CD14-positive monocyte (primary cell): Measurements from ENCODE around the gene KLF3. TPM values are rescaled to one million over a fixed set of nuclear protein-coding genes. Genes with fewer than 3 reads are reported as not detected.

Experiments used
- DNase-seq, 3 donors: peaks; one replicate each; pipeline ENCODE4 v3.0.0-alpha.2; 2011 to 2022
- H2AFZ ChIP-seq: 2 replicates; pipeline ENCODE4 v1.6.0; 2012; ENCODE audit warnings: mild to moderate bottlenecking, low read depth, low read length, inconsistent platforms; ENCODE audit not compliant: insufficient read depth, poor library complexity, severe bottlenecking
- H3K27ac ChIP-seq, 2 donors: 1 replicate in 1 of 2; 2 replicates in 1 of 2; pipeline ENCODE4 v1.5.1; 2012 to 2013; ENCODE audit warnings: low read length in 2 of 2, control low read depth in 1 of 2, inconsistent platforms in 1 of 2, low read depth in 1 of 2, mild to moderate bottlenecking in 1 of 2
- H3K27me3 ChIP-seq, 2 donors: one replicate each; pipeline versions ENCODE4 v1.6.0 to v1.6.1; 2011 to 2013; ENCODE audit warnings: low read length in 2 of 2; ENCODE audit not compliant: control insufficient read depth in 2 of 2, insufficient read depth in 2 of 2
- H3K36me3 ChIP-seq, 2 donors: replicated peaks in 1 of 2; 1 replicate in 1 of 2; 2 replicates in 1 of 2; pipeline versions ENCODE4 v1.5.1 to v1.6.1; 2012 to 2013; ENCODE audit warnings: low read length in 2 of 2, control low read depth in 1 of 2, inconsistent platforms in 1 of 2, mild to moderate bottlenecking in 1 of 2; ENCODE audit not compliant: insufficient read depth in 2 of 2, control insufficient read depth in 1 of 2
- H3K4me1 ChIP-seq, 2 donors: 1 replicate in 1 of 2; 2 replicates in 1 of 2; pipeline versions ENCODE4 v1.5.1 to v1.6.1; 2012 to 2013; ENCODE audit warnings: low read length in 2 of 2, control low read depth in 1 of 2, inconsistent platforms in 1 of 2, mild to moderate bottlenecking in 1 of 2, moderate library complexity in 1 of 2; ENCODE audit not compliant: insufficient read depth in 2 of 2, control insufficient read depth in 1 of 2
- H3K4me2 ChIP-seq: replicated peaks from 2 replicates; pipeline ENCODE3; 2012; ENCODE audit warnings: low read length, moderate library complexity, mild to moderate bottlenecking; ENCODE audit not compliant: poor library complexity, severe bottlenecking; ENCODE audit errors: extremely low read depth
- H3K4me3 ChIP-seq, 3 experiments: fragments of 200-600 bp in 1 of 3; sonication (generic) in 1 of 3; replicated peaks in 1 of 3; 1 replicate in 2 of 3; 2 replicates in 1 of 3; pipeline ENCODE4 v1.5.1; 2011 to 2013; ENCODE audit warnings: low read length in 3 of 3, mild to moderate bottlenecking in 3 of 3, control low read depth in 2 of 3, low read depth in 2 of 3, inconsistent platforms in 1 of 3, moderate library complexity in 1 of 3
- H3K79me2 ChIP-seq: 2 replicates; pipeline ENCODE4 v1.6.0; 2012; ENCODE audit warnings: mild to moderate bottlenecking, control low read depth, inconsistent platforms, low read length, moderate library complexity; ENCODE audit not compliant: insufficient read depth
- H3K9ac ChIP-seq: 2 replicates; pipeline ENCODE4 v1.6.0; 2017; ENCODE audit warnings: low read length, mild to moderate bottlenecking; ENCODE audit not compliant: insufficient read depth, poor library complexity, severe bottlenecking
- H3K9me3 ChIP-seq, 2 donors: replicated peaks in 1 of 2; 1 replicate in 1 of 2; 2 replicates in 1 of 2; pipeline versions ENCODE4 v1.5.1 to v1.6.1; 2012 to 2013; ENCODE audit warnings: low read length in 2 of 2, control low read depth in 1 of 2; ENCODE audit not compliant: control insufficient read depth in 1 of 2, insufficient read depth in 1 of 2
- H4K20me1 ChIP-seq: 2 replicates; pipeline ENCODE4 v1.6.0; 2012; ENCODE audit warnings: mild to moderate bottlenecking, low read length, control low read depth, moderate library complexity; ENCODE audit not compliant: insufficient read depth
- H3K27ac Mint-ChIP-seq, 7 donors: one replicate each; pipeline ENCODE4 v1.8.0; 2020; ENCODE audit warnings: mild to moderate bottlenecking in 7 of 7, mixed read lengths in 7 of 7, moderate library complexity in 6 of 7, inconsistent platforms in 2 of 7
- H3K27me3 Mint-ChIP-seq, 3 donors: one replicate each; pipeline ENCODE4 v1.8.0; 2021 to 2022; ENCODE audit warnings: low read depth in 3 of 3, mild to moderate bottlenecking in 3 of 3, mixed read lengths in 3 of 3, moderate library complexity in 3 of 3, inconsistent platforms in 1 of 3
- H3K36me3 Mint-ChIP-seq, 2 donors: one replicate each; pipeline ENCODE4 v1.8.0; 2020; ENCODE audit warnings: mixed read lengths in 2 of 2, inconsistent platforms in 1 of 2, mild to moderate bottlenecking in 1 of 2
- H3K4me1 Mint-ChIP-seq: one replicate; pipeline ENCODE4 v1.8.0; 2020; ENCODE audit warnings: mild to moderate bottlenecking, mixed read lengths
- H3K4me3 Mint-ChIP-seq, 2 donors: one replicate each; pipeline ENCODE4 v1.8.0; 2020; ENCODE audit warnings: mild to moderate bottlenecking in 2 of 2, mixed read lengths in 2 of 2, moderate library complexity in 1 of 2
- H3K9me3 Mint-ChIP-seq, 7 donors: one replicate each; pipeline ENCODE4 v1.8.0; 2020 to 2022; ENCODE audit warnings: mixed read lengths in 7 of 7, mild to moderate bottlenecking in 6 of 7, moderate library complexity in 6 of 7, inconsistent platforms in 2 of 7
- CTCF ChIP-seq: fragments of 200-600 bp; IDR thresholded peaks from one replicate; pipeline ENCODE4 v1.8.0; 2022; ENCODE audit warnings: antibody characterized with exemption, mild to moderate bottlenecking
- WGBS: methylation state at CpG from one replicate; pipeline ENCODE4 v1.1.5; 2013; ENCODE audit warnings: missing lambda C conversion rate; ENCODE audit not compliant: insufficient coverage; 5-methylcytosine and 5-hydroxymethylcytosine counted together
- intact Hi-C, 2 donors: fragments of 100-400 bp; cut with micrococcal nuclease; formaldehyde crosslinking; loops; one replicate each; pipeline versions ENCODE4 v1.15.0 to v1.15.1; 2023
- polyA plus RNA-seq, 3 donors: library from polyadenylated mRNA; depleted of rRNA in 1 of 3; unstranded in 2 of 3; stranded (reverse) in 1 of 3; fragments of 300-500 nt in 2 of 3; fragments of >200 nt in 1 of 3; fragmentation: Illumina TruSeq in 2 of 3; gene quantifications; 1 replicate in 2 of 3; 2 replicates in 1 of 3; pipeline ENCODE4 v1.2.3, GENCODE V29; 2012 to 2021

The KLF3 gene
- polyA plus RNA-seq, 3 donors = 46.3 to 95.7 (median 53.9) TPM

GRCh38 chr4:38745881-38746280 is 81.9 kb downstream of the KLF3 start:
- intact Hi-C loops = no loop called here
- Mint-ChIP-seq H3K27ac (no peak overlapping the region), H3K36me3 (peaks cover 15 to 24% of the 10 kb centered on the region in 2 donors), H3K9me3 (peaks cover 10 to 36% (median 23%) of the 10 kb centered on the region in 7 donors), H3K27me3 (peaks cover 0 to 3% (median 1%) of the 10 kb centered on the region in 3 donors), H3K4me1 (peaks cover 32% of the 10 kb centered on the region), H3K4me3 (no peak overlapping the region)
- TF ChIP-seq CTCF = no peak
- no peak overlapping the region for H2AFZ ChIP-seq
- no peaks in the 10 kb centered on the region for H4K20me1 ChIP-seq
- peaks cover 27% of the 10 kb centered on the region in 2 donors for H3K9me3 ChIP-seq
- no peak for DNase-seq
- H3K4me1 ChIP-seq = peaks cover 17 to 29% of the 10 kb centered on the region in 2 donors
- no peak overlapping the region for H3K4me2 ChIP-seq
- no peak overlapping the region for H3K9ac ChIP-seq
- H3K27me3 ChIP-seq = no peaks in the 10 kb centered on the region
- H3K36me3 ChIP-seq = peaks cover 0 to 10% of the 10 kb centered on the region in 2 donors
- no peaks in the 10 kb centered on the region for H3K79me2 ChIP-seq
- H3K27ac ChIP-seq = no peak overlapping the region
- 94% methylated on average over 2 of the region's 5 CpGs for WGBS
- H3K4me3 ChIP-seq = no peak overlapping the region

- no peaks in the 10 kb centered on the region for H3K27me3 ChIP-seq
- Mint-ChIP-seq H3K4me1 (peaks cover 26% of the 10 kb centered on the region), H3K27ac (no peak overlapping the region), H3K36me3 (peaks cover 15 to 24% of the 10 kb centered on the region in 2 donors), H3K4me3 (no peak overlapping the region), H3K9me3 (peaks cover 10 to 33% (median 23%) of the 10 kb centered on the region in 7 donors), H3K27me3 (peaks cover 0 to 1% (median 0%) of the 10 kb centered on the region in 3 donors)
- H3K4me1 ChIP-seq = peaks cover 34 to 45% of the 10 kb centered on the region in 2 donors
- no peaks in the 10 kb centered on the region for H4K20me1 ChIP-seq
- H3K9me3 ChIP-seq = peaks cover 27% of the 10 kb centered on the region in 2 donors
- H3K36me3 ChIP-seq = peaks cover 0 to 10% of the 10 kb centered on the region in 2 donors
- no peak overlapping the region for H3K4me2 ChIP-seq
- intact Hi-C loops = no loop called here
- no peak overlapping the region for H3K27ac ChIP-seq
- no peak for TF ChIP-seq CTCF
- DNase-seq = no peak
- no peak overlapping the region for H2AFZ ChIP-seq
- H3K79me2 ChIP-seq = no peaks in the 10 kb centered on the region
- no peak overlapping the region for H3K9ac ChIP-seq
- H3K4me3 ChIP-seq = no peak overlapping the region
These were observed 83.6 kb downstream of the KLF3 start for GRCh38 chr4:38747629-38748028.
